Measurements from ENCODE around the gene KRTAP5-9.
"Not testable (repeated sequence)": the region's sequence is repeated elsewhere in the genome, so short reads cannot be mapped to it uniquely, and the experiment has no call there.

KRTAP5-9 gene

DNA sequence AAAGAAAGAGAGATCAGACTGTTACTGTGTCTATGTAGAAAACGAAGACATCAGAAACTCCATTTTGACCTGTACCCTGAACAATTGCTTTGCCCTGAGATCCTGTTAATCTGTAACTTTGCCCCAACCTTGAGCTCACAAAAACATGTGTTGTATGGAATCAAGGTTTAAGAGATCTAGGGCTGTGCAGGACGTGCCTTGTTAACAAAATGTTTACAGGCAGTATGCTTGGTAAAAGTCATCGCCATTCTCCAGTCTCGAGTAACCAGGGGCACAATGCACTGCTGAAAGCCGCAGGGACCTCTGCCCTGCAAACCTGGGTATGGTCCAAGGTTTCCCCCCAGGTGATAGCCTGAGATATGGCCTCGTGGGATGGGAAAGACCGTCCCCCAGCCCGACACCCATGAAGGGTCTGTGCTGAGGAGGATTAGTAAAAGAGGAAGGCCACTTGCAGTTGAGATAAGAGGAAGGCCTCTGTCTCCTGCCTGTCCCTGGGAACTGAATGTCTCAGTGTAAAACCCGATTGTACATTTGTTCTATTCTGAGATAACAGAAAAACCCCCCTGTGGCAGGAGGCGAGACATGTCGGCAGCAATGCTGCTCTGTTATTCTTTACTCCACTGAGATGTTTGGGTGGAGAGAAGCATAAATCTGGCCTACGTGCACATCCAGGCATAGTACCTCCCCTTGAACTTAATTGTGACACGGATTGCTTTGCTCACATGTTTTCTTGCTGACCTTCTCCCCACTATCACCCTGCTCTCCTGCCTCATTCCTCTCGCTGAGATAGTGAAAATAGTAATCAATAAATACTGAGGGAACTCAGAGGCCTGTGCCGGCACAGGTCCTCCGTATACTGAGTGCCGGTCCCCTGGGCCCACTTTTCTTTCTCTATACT lies 13.3 kb upstream of the KRTAP5-9 start:
- DNase-seq (ENCODE audit: low read depth), result not testable (repeated sequence)

DNA sequence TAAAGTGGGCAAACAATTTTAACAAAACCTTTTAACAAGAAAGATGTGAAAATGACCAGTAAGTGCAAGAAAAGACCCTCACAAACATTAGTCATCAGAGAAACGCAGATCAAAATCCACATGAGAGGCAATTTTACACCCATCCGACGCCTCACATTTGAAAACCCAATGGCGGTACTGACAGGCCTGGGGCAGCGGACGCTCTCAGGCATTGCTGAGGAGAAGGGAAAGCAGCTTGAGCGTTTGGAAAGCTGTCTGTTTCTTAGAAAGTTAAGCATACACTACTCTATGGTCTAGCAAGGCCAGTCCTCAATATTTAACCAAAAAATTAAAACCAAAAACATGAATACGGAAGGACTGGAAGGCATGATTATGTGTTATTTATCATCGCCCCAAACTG lies 12.4 kb upstream of the KRTAP5-9 start:
- DNase-seq (ENCODE audit: low read depth), result no peak

DNA sequence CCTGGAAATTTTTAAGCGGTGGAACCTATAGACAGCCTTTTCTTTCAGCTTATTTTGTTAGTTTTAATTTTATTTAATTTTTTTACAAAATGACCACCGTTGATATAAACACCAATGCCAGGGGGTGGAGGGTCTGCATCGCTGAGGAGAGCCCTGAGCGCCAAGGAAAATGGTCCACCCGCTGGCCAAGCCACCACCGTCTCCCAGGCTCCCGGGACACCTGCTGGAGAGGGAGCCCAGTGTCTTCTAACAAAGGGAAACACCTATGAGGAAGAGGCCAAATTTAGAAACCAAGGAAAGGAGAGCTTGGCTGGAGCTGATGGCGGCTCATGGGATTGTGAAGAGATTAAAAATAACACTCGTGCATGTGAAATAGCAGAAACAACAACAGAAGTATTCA lies 10.7 kb upstream of the KRTAP5-9 start:
- DNase-seq (ENCODE audit: low read depth), result no peak

DNA sequence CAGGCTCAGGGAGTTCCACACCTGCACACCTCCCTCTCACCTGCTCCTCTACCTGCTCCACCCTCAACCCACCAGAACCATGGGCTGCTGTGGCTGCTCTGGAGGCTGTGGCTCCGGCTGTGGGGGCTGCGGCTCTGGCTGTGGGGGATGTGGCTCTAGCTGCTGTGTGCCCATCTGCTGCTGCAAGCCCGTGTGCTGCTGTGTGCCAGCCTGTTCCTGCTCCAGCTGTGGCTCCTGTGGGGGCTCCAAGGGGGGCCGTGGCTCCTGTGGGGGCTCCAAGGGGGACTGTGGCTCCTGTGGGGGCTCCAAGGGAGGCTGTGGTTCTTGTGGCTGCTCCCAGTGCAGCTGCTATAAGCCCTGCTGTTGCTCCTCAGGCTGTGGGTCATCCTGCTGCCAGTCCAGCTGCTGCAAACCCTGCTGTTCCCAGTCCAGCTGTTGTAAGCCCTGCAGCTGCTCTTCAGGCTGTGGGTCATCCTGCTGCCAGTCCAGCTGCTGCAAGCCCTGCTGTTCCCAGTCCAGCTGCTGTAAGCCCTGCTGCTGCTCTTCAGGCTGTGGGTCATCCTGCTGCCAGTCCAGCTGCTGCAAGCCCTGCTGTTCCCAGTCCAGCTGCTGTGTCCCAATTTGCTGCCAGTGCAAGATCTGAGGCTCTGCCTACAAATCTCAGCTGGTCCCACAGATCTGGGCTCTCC lies 10.1 kb upstream of the KRTAP5-9 start, which contains the start of gene KRTAP5-8:
TSS of gene KRTAP5-8 (plus strand) at position 49 of the 689 bp plus-strand sequence. CDS start at position 80, 31 bp downstream.
- DNase-seq (ENCODE audit: low read depth), result not testable (repeated sequence)

DNA sequence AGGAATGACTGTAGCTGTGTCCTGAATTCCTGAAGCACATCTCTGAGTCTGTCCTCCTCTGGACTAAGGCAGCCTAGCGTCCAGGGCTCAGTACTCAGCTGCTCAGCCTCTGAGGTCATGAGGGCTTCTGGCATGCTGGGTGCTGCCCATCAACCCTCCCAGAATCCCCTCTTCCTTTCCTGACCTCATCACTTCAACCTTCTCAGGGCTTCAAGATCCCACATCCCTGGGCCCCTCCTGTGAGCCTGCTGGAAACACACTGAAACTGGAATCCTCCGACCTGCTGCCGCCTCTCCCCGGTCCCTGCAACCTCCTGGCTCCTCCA lies 9.6 kb upstream of the KRTAP5-9 start:
- DNase-seq (ENCODE audit: low read depth), result no peak

DNA sequence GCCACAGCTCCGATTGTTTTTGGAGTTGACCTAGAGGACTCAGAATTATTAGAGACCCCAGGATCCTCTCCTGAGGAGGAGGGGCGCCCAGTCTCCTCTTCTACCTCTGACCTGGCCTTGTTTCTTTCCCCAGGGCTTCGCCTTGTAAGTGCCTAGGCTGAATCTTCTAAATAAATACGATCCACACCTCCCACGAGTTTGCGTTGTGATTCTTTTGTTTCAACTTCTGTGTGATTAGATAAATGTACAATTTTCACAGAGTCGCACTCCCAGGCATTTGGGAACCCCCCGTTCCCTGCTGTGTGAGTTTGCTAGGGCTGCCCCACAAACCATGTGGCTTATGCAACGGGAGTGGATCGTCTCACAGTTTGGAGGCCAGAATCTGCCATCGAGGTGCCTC lies 9.2 kb upstream of the KRTAP5-9 start:
- no peak for DNase-seq (ENCODE audit: low read depth)

DNA sequence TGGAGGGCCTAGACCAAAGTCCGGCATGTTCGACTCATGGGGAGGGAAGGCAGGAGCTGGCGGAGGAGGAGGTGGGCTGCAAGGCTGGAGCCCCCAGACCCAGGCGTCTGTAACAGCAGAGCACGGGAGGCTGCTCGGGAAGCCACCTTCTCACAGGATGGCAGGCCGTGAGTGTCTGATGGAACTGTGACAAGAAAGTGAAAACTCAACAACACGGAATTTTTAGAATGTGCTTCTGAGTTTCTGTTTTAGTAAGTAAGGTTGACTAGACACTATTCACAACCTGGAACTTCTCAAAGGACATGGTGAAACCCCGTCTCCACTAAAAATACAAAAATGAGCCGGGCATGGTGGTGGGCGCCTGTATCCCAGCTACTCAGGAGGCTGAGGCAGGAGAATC lies 8.2 kb upstream of the KRTAP5-9 start:
- not testable (repeated sequence) for DNase-seq (ENCODE audit: low read depth)

DNA sequence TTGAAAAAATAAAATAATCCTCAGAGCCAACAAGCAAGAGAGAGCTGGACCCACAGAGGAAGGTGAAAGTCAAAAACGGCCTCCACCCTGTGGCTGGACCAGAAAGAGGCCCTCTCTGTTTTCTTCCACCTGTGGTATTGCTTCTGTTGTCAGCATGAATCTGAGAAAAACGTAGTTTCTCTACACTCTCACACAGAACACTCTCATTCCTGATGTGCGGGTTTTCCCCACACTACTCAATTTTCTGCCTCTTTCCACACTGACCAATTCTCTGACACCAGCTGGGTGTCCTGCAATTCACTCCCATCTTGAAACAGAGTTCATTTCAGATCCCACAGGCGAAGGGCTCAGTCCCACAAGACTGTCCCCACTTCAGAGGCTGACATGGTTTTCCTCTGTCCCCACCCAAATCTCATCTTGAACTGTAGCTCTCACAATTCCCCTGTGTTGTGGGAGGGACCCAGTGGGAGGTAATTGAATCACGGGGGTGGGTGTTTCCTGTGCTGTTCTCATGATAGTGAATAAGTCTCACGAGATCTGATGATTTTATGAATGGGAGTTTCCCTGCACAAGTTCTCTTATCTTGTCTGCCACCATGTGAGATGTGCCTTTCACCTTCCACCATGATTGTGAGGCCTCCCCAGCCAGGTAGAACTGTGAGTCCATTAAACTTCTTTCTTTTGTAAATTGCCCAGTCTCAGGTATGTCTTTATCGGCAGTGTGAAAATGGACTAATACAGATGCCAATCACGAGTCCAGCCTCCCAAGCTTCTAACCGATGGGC lies 7.5 kb upstream of the KRTAP5-9 start:
- DNase-seq (ENCODE audit: low read depth), result not testable (repeated sequence)

DNA sequence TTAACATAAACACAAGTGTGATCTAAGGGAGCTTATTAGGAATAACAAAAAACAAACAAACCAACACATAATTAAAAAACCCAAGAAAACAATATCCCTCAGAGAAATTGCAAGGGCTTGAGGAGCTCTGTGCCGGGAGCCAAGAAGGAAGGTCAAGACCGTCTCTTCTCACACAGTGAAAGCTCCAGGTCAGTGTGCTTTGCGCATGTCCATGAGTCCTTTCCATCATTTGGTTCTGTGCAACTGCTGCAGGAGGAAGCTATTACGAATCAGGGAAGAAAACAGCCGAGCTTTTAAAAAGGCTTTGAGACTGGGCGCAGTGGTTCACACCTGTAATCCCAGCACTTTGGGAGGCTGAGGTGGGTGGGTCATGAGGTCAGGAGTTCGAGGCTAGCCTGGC lies 5.8 kb upstream of the KRTAP5-9 start:
- DNase-seq (ENCODE audit: low read depth), result no peak

DNA sequence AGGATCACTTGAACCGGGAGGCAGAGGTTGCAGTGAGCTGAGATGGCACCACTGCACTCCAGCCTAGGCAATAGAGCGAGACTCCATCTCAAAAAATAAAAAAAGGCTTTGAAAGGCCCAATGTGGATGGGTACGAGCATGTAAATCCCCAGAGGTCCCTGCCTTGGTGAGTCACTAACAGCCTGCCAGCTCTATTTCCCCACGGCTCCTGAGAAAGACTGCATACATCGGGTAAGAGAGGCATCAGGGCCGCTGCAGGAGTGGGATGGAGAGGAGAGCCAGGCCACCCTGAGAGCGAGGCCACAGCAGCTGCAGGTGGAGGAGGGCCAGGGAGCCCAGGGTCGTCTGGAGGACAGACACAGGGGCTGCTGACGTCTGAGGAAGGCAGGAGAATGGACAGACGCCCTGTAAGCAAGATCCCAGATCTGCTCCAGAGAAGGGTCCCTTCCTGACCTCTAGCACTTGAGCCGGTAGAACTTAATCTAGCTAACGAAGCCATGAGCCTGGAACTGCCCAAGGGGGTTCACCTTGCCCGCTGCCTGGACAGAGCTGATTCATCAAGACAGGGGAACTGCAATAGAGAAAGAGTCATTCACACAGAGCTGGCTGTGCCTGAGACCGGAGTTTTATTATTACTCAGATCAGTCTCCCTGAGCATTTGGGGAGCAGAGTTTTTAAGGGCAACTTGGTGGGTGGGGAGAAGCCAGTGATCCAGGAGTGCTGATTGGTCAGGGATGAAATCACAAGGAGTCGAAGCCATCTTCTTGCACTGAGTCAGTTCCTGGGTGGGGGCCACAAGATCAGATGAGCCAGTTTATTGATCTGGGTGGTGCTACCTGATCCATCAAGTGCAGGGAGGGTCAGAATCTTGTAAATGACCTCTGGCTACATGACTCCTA lies 5.1 kb upstream of the KRTAP5-9 start:
- no peak for DNase-seq (ENCODE audit: low read depth)

DNA sequence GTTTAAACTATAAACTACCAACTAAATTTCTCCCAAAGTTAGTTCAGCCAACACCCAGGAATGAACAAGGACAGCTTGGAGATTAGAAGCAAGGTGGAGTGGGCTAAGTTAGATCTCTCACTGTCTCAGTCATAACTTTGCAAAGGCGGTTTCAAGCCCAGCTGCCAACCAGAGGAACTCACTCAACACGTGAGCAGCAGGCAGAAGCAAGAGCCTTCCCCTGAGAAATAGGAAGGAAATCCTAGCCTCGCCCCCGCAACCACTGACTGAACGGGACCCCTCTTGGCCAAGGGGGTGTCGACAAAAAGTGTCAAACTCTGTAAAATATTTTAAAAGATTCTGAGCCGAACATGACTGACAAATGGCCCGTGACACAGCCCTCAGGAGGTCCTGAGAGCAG lies 4.4 kb upstream of the KRTAP5-9 start:
- no peak for DNase-seq (ENCODE audit: low read depth)

DNA sequence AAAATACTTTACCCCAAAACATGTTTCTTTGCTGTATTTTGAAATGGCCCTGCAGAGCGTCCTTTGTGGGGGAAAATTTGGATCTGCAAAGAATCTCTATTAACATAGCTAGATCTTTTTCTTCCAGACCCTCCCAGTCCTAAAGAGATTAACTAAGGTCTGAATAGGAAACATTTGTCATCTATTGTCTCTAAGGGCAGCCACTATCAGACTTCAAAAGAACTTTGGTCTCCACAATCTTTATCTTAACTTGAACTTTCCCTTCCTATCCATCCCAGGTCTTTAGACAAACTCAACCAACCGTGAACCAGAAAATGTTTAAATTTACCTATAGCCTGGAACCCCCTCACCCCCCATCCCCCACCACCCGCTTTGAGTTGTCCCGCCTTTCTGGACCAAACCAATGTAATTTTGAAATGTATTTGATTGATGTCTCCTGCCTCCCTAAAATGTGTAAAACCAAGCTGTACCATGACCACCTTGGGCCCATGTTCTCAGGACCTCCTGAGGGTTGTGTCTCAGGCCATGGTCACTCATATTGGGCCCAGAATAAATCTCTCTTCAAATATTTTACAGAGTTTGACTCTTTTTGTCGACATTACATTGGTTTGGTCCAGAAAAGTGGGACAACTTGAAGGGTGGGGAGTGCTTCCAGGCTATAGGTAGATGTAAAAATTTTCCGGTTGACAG lies 3.5 kb upstream of the KRTAP5-9 start:
- DNase-seq (ENCODE audit: low read depth), result no peak

DNA sequence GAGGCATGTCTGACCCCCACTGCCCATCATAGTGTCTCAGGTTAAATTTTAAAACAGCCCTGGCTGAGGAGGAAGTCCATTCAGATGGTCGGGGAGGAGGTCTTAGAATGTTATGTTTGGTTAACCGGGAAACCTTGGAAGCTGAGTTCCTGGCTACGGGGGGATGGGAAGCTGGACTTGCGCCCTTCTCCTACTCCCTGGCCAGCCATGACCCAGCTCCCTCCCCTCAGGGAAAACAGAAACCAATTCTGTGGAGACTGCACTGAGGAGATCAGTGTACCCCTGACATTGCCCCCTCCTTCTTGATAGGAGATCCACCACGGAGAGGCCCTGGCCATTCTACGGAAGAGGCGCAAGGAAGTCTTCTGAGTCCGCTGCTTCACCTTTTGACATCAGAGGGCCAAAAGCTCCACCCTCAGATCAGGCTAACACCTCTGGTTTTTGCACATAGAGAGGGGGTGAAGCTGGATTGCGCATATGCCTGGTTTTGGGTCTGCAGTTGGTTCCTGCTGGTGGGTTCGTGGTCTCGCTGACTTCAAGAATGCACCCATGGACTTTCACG lies 2.7 kb upstream of the KRTAP5-9 start:
- no peak for DNase-seq (ENCODE audit: low read depth)

DNA sequence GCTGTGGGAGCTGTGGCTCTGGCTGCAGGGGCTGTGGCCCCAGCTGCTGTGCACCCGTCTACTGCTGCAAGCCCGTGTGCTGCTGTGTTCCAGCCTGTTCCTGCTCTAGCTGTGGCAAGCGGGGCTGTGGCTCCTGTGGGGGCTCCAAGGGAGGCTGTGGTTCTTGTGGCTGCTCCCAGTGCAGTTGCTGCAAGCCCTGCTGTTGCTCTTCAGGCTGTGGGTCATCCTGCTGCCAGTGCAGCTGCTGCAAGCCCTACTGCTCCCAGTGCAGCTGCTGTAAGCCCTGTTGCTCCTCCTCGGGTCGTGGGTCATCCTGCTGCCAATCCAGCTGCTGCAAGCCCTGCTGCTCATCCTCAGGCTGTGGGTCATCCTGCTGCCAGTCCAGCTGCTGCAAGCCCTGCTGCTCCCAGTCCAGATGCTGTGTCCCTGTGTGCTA lies 514 bp downstream of the KRTAP5-9 start:
- no peak for DNase-seq (ENCODE audit: low read depth)

DNA sequence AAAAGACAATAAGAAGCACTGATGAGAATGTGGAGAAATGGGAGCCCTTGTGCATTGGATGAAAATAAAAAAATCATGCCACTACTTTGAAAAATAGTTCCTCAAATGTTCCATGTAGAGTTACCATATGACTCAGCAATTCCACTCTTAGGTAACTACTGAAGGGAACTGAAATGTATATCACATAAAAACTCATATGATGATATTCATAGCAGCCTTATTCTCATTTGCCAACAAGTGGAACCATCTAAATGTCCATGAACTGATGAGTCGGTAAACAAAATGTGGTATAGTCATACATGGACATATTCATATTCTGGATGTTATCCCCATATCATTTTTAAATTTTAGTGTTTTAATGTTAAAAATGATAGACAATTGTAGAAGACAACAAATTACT lies 3.5 kb downstream of the KRTAP5-9 start:
- DNase-seq (ENCODE audit: low read depth), result no peak

DNA sequence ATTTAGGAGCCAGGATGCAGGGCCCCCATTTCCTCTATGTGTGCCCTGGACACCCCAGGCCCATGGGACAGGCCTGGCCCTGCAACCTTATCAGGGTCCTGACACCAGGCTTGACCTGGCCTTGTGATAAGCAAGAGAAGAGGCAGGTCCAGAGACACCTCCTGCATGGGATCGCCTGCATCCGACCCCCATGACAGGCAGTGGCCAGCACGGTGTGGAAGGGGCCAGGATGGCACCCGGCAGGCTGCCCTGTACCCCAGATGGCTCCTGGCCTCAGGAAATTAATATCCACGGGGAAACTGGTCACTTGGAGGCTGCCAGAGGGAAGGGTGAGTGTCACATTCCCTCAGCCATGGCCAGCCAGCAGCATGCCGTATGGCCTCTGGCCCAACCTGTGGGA lies 6.8 kb downstream of the KRTAP5-9 start:
- no peak for DNase-seq (ENCODE audit: low read depth)

DNA sequence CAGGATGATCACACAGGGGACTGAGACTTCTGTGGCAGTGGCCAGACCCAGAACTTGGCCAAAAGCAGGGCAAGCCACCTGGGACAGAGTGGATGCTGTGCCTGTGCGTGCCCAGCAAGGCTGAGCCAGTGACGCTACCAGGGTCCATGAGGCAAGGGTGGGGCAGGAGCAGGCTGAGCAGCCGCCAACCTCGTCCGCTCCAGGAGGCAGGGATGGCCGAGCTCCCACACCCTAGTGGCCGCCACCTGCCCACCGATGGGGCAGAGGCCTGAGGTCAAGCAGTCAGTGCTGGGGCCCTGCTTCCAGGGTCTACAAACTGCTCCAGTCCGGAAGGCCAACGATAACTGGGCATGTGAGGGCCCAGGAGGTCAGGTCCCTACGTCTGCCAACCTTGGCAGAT lies 7.3 kb downstream of the KRTAP5-9 start:
- DNase-seq (ENCODE audit: low read depth), result no peak

DNA sequence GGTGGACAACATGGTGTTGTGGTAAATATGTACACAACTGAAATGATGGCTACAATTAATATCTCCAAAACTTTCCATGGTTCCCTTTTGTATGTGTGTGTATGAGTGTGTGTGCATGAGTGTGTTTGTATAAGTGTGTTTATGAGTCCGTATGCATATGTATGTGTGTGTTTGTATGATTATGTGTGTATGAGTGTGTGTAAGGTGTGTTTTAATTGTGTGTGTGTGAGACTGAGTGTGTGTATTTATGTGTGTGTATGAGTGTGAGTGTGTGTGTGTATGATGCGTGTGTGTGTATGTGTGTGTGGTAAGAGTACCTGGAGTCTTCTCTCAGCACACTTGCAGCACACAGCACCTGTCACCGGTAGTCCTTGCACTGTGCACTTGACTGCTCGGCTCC lies 7.8 kb downstream of the KRTAP5-9 start:
- no peak for DNase-seq (ENCODE audit: low read depth)

DNA sequence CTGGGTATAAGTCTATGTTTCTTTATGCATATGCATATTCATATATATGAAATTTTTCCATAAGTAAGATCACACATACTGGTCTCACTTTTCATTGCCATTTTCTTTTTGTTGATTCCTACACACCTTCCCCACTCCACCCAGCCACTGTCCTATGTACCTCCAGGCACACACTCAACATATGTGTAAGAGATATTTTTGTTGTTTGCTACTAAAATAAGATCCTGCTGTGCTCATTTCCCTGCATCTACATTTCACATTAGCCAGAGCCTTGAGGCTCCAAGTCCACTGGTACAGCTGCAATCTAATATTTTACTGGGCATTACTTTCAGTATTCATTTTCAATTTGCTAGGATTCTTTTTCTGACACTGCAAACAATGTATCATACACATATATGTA lies 9.0 kb downstream of the KRTAP5-9 start:
- DNase-seq (ENCODE audit: low read depth), result no peak

DNA sequence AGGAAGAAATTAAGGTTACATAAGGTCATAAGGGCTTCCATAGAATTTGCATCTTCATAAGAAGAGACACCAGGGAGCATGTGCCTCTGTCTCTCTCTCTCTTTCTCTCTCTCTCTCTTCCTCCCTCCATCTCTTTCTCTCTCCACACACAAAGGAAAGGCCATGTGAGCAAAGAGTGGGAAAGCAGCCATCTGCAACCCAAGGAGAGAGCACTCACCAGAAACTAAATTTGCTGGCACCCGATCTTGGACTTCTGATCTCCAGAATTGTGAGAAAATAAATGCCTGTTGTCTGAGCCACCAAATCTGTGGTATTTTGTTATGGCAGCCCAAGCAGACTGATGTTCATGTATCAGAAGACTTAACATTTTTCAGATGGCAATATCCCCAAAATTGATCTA lies 10.8 kb downstream of the KRTAP5-9 start:
- DNase-seq (ENCODE audit: low read depth), result no peak

DNA sequence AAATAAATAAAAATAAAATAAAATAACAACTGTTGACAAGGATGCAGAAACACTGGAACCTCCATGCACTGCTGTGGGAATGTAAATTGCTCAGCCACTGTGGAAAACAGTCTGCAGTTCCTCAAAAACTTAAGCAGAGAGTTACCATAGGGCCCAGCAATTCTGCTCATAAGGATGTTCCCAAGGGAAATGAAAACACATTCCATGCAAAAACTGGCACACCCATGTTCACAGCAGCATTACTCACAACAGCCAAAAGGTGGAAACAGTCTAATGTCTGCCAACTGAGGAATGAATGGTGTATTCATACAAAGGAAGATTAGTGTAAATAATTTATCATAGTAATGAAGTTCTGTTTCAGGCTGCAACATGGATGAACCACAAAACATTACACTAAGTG lies 13.9 kb downstream of the KRTAP5-9 start:
- DNase-seq (ENCODE audit: low read depth), result no peak
